T-helper 9 cell (primary cell): ENCODE data around the gene DNER.
"Not testable (repeated sequence)": the region's sequence is repeated elsewhere in the genome, so short reads cannot be mapped to it uniquely, and the experiment has no call there.

Experiments used
- DNase-seq: peaks from one replicate; pipeline ENCODE4 v3.0.0-alpha.2; 2020

DNER gene

GRCh38 chr2:229614021-229614420 lies 100.3 kb downstream of the DNER start:
- not testable (repeated sequence) for DNase-seq

- no peak for DNase-seq
Measured at GRCh38 chr2:229612384-229612971, 101.9 kb downstream of the DNER start.

- DNase-seq, result no peak
Measured at GRCh38 chr2:229611360-229611759, 103.0 kb downstream of the DNER start.

GRCh38 chr2:229610872-229611271 lies 103.5 kb downstream of the DNER start:
- DNase-seq, result no peak

- DNase-seq, result no peak
Measured at GRCh38 chr2:229610333-229610732, 104.0 kb downstream of the DNER start.

- no peak for DNase-seq
Measured at GRCh38 chr2:229601936-229602335, 112.4 kb downstream of the DNER start.

- DNase-seq, result no peak
Measured at GRCh38 chr2:229601396-229601795, 113.0 kb downstream of the DNER start.

GRCh38 chr2:229598227-229598626 lies 116.1 kb downstream of the DNER start:
- DNase-seq, result no peak

GRCh38 chr2:229596796-229597195 lies 117.6 kb downstream of the DNER start:
- no peak for DNase-seq

GRCh38 chr2:229591611-229592010 lies 122.7 kb downstream of the DNER start:
- DNase-seq, result no peak

GRCh38 chr2:229586746-229587705 lies 127.3 kb downstream of the DNER start:
- DNase-seq, result no peak

- DNase-seq, result no peak
Measured at GRCh38 chr2:229586012-229586411, 128.3 kb downstream of the DNER start.

GRCh38 chr2:229582151-229582550 lies 132.2 kb downstream of the DNER start:
- DNase-seq, result no peak

- no peak for DNase-seq
Measured at GRCh38 chr2:229578052-229578846, 136.1 kb downstream of the DNER start.

GRCh38 chr2:229575569-229576315 lies 138.6 kb downstream of the DNER start:
- DNase-seq, result no peak

- no peak for DNase-seq
Measured at GRCh38 chr2:229572507-229573271, 141.7 kb downstream of the DNER start.

GRCh38 chr2:229571243-229571642 lies 143.1 kb downstream of the DNER start:
- DNase-seq, result no peak

GRCh38 chr2:229566370-229566769 lies 148.0 kb downstream of the DNER start:
- DNase-seq, result no peak

- DNase-seq, result no peak
Measured at GRCh38 chr2:229564300-229564907, 150.0 kb downstream of the DNER start.

- no peak for DNase-seq
Measured at GRCh38 chr2:229563388-229563787, 151.0 kb downstream of the DNER start.

GRCh38 chr2:229562472-229563127 lies 151.8 kb downstream of the DNER start:
- DNase-seq, result no peak
